Vagina (tissue), 2 donors: ENCODE measurements around the gene COLGALT1. TPM values are rescaled to one million over a fixed set of nuclear protein-coding genes. Genes with fewer than 3 reads are reported as not detected.

Experiments used
- DNase-seq, 2 donors: peaks; one replicate each; pipeline ENCODE4 v3.0.0-alpha.2; 2017; ENCODE audit errors: extremely low spot score in 2 of 2
- H3K27ac ChIP-seq: fragments of 200-600 bp; sonication (generic); one replicate; pipeline ENCODE4 v1.5.1; 2019
- H3K27me3 ChIP-seq: fragments of 200-600 bp; sonication (generic); one replicate; pipeline ENCODE4 v1.5.1; 2019
- H3K36me3 ChIP-seq, 2 donors: fragments of 200-600 bp; sonication (generic); one replicate each; pipeline ENCODE4 v1.5.1; 2017 to 2019
- H3K4me1 ChIP-seq: fragments of 200-600 bp; sonication (generic); one replicate; pipeline ENCODE4 v1.5.1; 2019
- H3K4me3 ChIP-seq, 2 donors: fragments of 200-600 bp; sonication (generic); 1 replicate in 1 of 2; 2 replicates in 1 of 2; pipeline ENCODE4 v1.5.1; 2016 to 2019
- H3K9me3 ChIP-seq: fragments of 200-600 bp; sonication (generic); one replicate; pipeline ENCODE4 v1.5.1; 2019
- CTCF ChIP-seq, 3 experiments: fragments of 450-650 bp in 2 of 3; fragments of 200-600 bp in 1 of 3; sonication (generic) in 1 of 3; IDR thresholded peaks; one replicate each; pipeline ENCODE4 v1.5.1; 2017 to 2019; ENCODE audit warnings: antibody characterized with exemption in 3 of 3, mild to moderate bottlenecking in 2 of 3, moderate library complexity in 2 of 3
- POLR2A ChIP-seq, 2 donors: fragments of 450-650 bp; IDR thresholded peaks; one replicate each; pipeline ENCODE4 v1.6.1; 2017; ENCODE audit warnings: antibody characterized with exemption in 2 of 2, mild to moderate bottlenecking in 2 of 2, moderate library complexity in 2 of 2
- POLR2AphosphoS5 ChIP-seq, 2 donors: sonication (generic); formaldehyde crosslinking; IDR thresholded peaks; one replicate each; pipeline ENCODE4 v1.9.0; 2017; ENCODE audit warnings: antibody characterized with exemption in 2 of 2, mild to moderate bottlenecking in 2 of 2, low read depth in 1 of 2; ENCODE audit not compliant: insufficient read depth in 1 of 2
- intact Hi-C: fragments of 100-400 bp; cut with DNase I; formaldehyde crosslinking; loops from one replicate; pipeline ENCODE4 v1.15.1; 2023
- total RNA-seq: library from RNA; depleted of rRNA; stranded (reverse); fragments of >200 nt; gene quantifications from one replicate; pipeline ENCODE4 v1.2.3, GENCODE V29; 2016

The COLGALT1 gene
- total RNA-seq, 1 donor from 2014 or later = 55.0 TPM

- H3K27ac ChIP-seq = no peak overlapping the region
- intact Hi-C loops = no loop called here
- no peaks in the 10 kb centered on the region for H3K9me3 ChIP-seq
- no peaks in the 10 kb centered on the region for H3K27me3 ChIP-seq
- no peak overlapping the region for H3K4me3 ChIP-seq
- no peaks in the 10 kb centered on the region for H3K36me3 ChIP-seq
- DNase-seq = no peak
- TF ChIP-seq POLR2A (IDR thresholded peaks at IDR 0.05) (no peak), POLR2AphosphoS5 (IDR thresholded peaks at IDR 0.05; ENCODE audit: insufficient read depth in 1 of 2, low read depth in 1 of 2) (no peak), CTCF (IDR thresholded peaks at IDR 0.05) (no peak)
- H3K4me1 ChIP-seq = no peaks in the 10 kb centered on the region
Observed at GRCh38 chr19:17627161-17627560, 71.7 kb downstream of the COLGALT1 start.

- intact Hi-C loops = no loop called here
- no peak overlapping the region for H3K27ac ChIP-seq
- no peak overlapping the region for H3K4me3 ChIP-seq
- DNase-seq = no peak
- no peaks in the 10 kb centered on the region for H3K27me3 ChIP-seq
- H3K4me1 ChIP-seq = no peaks in the 10 kb centered on the region
- TF ChIP-seq POLR2A (IDR thresholded peaks at IDR 0.05) (no peak), CTCF (IDR thresholded peaks at IDR 0.05) (no peak), POLR2AphosphoS5 (IDR thresholded peaks at IDR 0.05; ENCODE audit: insufficient read depth in 1 of 2, low read depth in 1 of 2) (no peak)
- H3K36me3 ChIP-seq = no peaks in the 10 kb centered on the region
- H3K9me3 ChIP-seq = no peaks in the 10 kb centered on the region
Observed at GRCh38 chr19:17627921-17628320, 72.5 kb downstream of the COLGALT1 start.

- DNase-seq = no peak
Observed at GRCh38 chr19:17629760-17630159, 74.3 kb downstream of the COLGALT1 start.

GRCh38 chr19:17632577-17632976, 77.1 kb downstream of the COLGALT1 start:
- TF ChIP-seq CTCF (IDR thresholded peaks at IDR 0.05) = no peak
- TF ChIP-seq POLR2A (IDR thresholded peaks at IDR 0.05) = no peak
- TF ChIP-seq POLR2AphosphoS5 (IDR thresholded peaks at IDR 0.05; ENCODE audit: insufficient read depth in 1 of 2, low read depth in 1 of 2) = no peak
- H3K9me3 ChIP-seq = no peaks in the 10 kb centered on the region
- no peak overlapping the region for H3K4me3 ChIP-seq
- no peaks in the 10 kb centered on the region for H3K27me3 ChIP-seq
- no peaks in the 10 kb centered on the region for H3K36me3 ChIP-seq
- no peak overlapping the region for H3K27ac ChIP-seq
- H3K4me1 ChIP-seq = no peaks in the 10 kb centered on the region
- DNase-seq = no peak
- intact Hi-C loops = no loop called here

More at GRCh38 chr19:17629760-17630159, 74.3 kb downstream of the COLGALT1 start:
- no peaks in the 10 kb centered on the region for H3K4me1 ChIP-seq
- H3K27me3 ChIP-seq = no peaks in the 10 kb centered on the region
- TF ChIP-seq CTCF (IDR thresholded peaks at IDR 0.05) (no peak), POLR2A (IDR thresholded peaks at IDR 0.05) (no peak), POLR2AphosphoS5 (IDR thresholded peaks at IDR 0.05; ENCODE audit: insufficient read depth in 1 of 2, low read depth in 1 of 2) (no peak)
- H3K27ac ChIP-seq = no peak overlapping the region
- no peak overlapping the region for H3K4me3 ChIP-seq
- no peaks in the 10 kb centered on the region for H3K9me3 ChIP-seq
- H3K36me3 ChIP-seq = no peaks in the 10 kb centered on the region
- intact Hi-C loops = no loop called here

Other genes with a start within 250 kb of the COLGALT1 start
- 176 TPM for gene MRPL34, start 249.8 kb upstream of the COLGALT1 start, total RNA-seq
- gene DDA1, start 246.1 kb upstream of the COLGALT1 start, total RNA-seq = 12.0 TPM
- gene ANO8, start 220.8 kb upstream of the COLGALT1 start, total RNA-seq = 10.3 TPM
- gene GTPBP3, start 218.1 kb upstream of the COLGALT1 start, total RNA-seq = 25.5 TPM
- gene PLVAP, start 178.3 kb upstream of the COLGALT1 start, total RNA-seq = 74.9 TPM
- not detected for gene CCDC194, start 161.5 kb upstream of the COLGALT1 start, total RNA-seq
- 88.4 TPM for gene BST2, start 150.0 kb upstream of the COLGALT1 start, total RNA-seq
- 53.3 TPM for gene MVB12A, start 135.6 kb upstream of the COLGALT1 start, total RNA-seq
- 0.49 TPM for gene TMEM221, start 107.0 kb upstream of the COLGALT1 start, total RNA-seq
- gene NXNL1, start 94.7 kb upstream of the COLGALT1 start, total RNA-seq = not detected
- 22.1 TPM for gene SLC27A1, start 85.1 kb upstream of the COLGALT1 start, total RNA-seq
- 134 TPM for gene PGLS, start 44.0 kb upstream of the COLGALT1 start, total RNA-seq
- gene UNC13A, start 132.7 kb downstream of the COLGALT1 start, total RNA-seq = 0.49 TPM
- gene MAP1S, start 163.8 kb downstream of the COLGALT1 start, total RNA-seq = 30.2 TPM
- gene FCHO1, start 195.8 kb downstream of the COLGALT1 start, total RNA-seq = 12.3 TPM
- gene B3GNT3, start 239.5 kb downstream of the COLGALT1 start, total RNA-seq = 1.5 TPM